Neural progenitor cell (in vitro differentiated cells): ENCODE data around the gene DCP1A.

ENCODE experiments used
- CTCF ChIP-seq: fragments of 200-600 bp; sonication (generic); IDR thresholded peaks from 2 replicates; pipeline ENCODE4 v1.5.1; 2017; ENCODE audit warnings: antibody characterized with exemption, mild to moderate bottlenecking
- EZH2phosphoT487 ChIP-seq: fragments of 200-600 bp; sonication (generic); IDR thresholded peaks from 2 replicates; pipeline ENCODE4 v1.6.1; 2017; ENCODE audit warnings: antibody characterized with exemption

GRCh38 chr3:53234841-53235232 is 112.5 kb downstream of the DCP1A start:
- TF ChIP-seq CTCF, result no peak
- no peak for TF ChIP-seq EZH2phosphoT487
